NCI-H1417 treated with DMSO at 0.1 percent for 48 hours (cell line): ENCODE results near the gene EPHA4.

Experiments used
- DNase-seq: peaks from one replicate; lab custom pipeline; 2025; lab: John Stamatoyannopoulos, UW

EPHA4 gene

DNA sequence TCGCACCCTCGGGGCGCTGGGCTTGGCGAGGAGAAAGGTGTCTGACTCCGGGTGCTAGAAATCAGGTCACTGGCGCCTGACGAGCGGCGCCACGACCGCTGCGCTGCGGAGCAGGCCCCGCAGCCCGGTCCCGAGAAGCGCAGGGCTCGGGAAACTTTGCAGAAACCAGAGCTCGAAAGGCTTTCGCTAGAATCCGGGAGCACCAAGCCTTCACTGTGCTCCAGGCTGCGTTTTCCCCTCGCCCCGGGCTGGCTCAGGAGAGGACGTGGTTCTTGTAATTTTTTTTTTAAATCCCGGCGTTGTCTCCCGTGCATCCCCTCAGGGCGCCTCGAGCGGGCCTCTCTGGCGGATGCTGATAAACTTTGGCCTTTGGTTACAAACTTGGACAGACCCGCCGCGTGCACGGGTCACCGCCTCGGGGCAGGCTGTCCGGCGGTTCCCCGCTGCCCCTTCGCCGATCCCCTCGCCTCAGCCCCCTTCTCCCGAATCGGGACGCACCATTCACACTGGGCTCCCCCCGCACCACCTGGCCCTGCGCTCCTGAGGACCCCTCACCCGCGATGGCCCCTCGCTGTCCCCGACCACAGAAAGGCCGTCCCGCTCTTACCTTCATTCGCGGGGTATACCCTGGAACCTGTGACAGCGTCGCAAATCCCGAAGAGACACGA, 419 bp downstream of the EPHA4 start:
- DNase-seq = no peak

DNA sequence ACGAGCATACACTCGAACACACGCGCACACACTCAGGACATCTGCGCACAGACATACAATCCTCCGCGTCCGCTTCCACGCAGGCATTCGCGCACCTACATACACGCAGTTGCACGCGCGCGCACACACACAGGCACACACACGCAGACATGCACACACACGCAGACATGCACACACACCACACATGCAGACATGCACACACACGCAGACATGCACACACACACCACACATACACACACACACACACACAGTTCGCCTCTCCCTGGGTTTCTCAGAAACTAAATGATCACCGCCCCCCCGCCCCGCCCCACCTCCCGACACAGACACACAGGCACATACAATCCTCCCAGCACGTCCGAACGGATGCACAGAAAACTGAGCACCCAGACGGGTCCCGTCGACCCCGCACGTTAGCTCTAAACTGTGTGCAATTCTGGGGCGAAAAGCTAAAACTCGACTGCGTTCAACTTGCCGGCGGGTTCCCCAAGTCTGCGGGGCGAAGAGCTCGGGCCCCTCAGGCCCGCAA, 1.0 kb downstream of the EPHA4 start:
- no peak for DNase-seq

GRCh38 chr2:221570321-221570935, 1.7 kb downstream of the EPHA4 start:
- DNase-seq = no peak

DNA sequence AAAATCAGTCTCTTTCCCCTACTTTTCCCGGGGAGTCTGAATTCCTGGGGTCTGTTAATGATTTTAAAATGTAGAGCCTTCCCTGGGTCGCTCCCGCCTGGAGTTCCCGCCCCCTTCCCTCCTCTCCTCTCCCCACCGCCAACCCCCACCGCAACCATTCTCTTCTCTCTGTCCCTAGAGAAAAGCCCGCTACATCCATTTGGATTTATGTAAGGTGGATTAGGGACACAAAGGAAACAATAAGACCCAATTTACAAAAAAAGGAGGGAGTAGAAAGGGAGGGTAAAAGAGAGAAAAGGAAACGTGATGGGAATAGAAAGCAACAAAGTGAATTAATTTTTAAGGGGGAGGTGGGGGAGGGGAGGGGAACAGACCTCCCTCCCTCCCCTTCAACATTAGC, 2.2 kb downstream of the EPHA4 start:
- no peak for DNase-seq

GRCh38 chr2:221569425-221569845, 2.7 kb downstream of the EPHA4 start:
- no peak for DNase-seq

DNA sequence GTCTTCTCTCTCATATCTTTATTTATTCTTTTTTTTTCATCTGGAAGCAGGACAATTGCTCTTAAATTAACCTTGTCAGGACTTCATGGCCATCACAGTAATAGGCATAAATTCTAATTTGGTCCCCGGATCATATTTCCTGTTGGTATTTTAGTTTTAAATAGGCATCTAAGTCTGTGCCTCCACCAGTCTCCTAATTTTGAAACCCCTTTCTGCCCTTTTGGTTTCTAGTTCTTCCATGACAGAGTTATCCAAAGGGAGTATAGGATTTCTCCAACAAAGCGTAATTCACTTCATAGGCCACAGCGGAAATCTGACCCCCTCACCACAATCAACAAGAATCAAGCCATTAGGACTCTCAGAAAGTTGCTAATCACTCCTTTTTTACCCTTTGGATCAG, 3.8 kb downstream of the EPHA4 start:
- DNase-seq = no peak

- no peak for DNase-seq
Observed at GRCh38 chr2:221567809-221568208, 4.3 kb downstream of the EPHA4 start.

- no peak for DNase-seq
Observed at GRCh38 chr2:221567231-221567760, 4.8 kb downstream of the EPHA4 start.

DNA sequence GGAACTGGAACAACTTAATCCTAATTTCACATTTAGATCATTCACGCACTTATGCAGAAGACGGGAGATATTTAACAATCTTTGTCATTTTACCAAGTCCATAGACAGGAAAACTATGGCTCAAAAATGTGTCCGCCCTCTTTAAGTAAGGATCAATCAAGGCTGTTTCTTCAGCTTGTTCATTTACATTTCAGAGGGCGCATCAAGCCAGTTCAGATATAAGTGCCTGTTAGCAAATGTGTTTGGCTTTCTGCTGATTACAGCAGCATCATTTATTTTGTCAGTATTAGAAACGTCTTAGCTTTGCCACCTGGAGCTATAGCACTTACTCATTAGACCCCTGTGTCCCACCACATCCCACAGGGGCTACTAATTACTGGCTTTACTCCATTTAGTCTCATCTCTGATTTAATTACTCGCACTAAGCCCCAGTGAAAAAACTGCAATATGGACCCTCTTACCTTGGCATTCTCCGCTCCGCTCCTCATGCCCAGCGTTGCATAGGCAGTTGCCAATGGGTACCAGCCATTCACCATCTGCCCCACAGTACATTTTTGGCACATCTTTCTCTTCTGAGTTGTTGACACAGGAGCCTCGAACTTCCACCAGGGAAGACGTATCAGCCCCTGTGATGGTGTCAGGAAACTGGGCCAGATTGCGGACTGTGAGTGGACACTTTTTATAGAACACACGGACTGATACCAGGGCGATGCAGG, 8.7 kb downstream of the EPHA4 start:
- no peak for DNase-seq

GRCh38 chr2:221562226-221562625, 9.9 kb downstream of the EPHA4 start:
- no peak for DNase-seq

GRCh38 chr2:221561770-221562169, 10.3 kb downstream of the EPHA4 start:
- no peak for DNase-seq

- DNase-seq = no peak
Observed at GRCh38 chr2:221559991-221560390, 12.1 kb downstream of the EPHA4 start.

- DNase-seq = no peak
Observed at GRCh38 chr2:221558107-221558506, 14.0 kb downstream of the EPHA4 start.

DNA sequence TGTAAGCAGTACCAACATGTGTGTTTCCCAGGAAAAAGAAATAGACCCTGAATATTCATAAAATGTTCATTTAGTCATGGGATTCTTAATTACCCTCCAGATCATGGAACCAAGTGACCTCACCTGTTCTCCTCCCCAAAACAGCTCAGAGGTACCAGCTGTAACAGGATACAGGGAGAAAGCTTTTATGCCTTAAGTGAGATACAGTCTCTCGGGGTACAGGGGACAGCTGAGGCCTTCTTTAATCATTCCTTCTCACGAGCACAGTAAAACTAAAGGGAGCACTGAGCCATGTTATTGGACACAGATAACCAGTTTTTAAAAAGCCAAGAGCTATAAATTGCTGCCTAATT, 16.6 kb downstream of the EPHA4 start:
- no peak for DNase-seq

DNA sequence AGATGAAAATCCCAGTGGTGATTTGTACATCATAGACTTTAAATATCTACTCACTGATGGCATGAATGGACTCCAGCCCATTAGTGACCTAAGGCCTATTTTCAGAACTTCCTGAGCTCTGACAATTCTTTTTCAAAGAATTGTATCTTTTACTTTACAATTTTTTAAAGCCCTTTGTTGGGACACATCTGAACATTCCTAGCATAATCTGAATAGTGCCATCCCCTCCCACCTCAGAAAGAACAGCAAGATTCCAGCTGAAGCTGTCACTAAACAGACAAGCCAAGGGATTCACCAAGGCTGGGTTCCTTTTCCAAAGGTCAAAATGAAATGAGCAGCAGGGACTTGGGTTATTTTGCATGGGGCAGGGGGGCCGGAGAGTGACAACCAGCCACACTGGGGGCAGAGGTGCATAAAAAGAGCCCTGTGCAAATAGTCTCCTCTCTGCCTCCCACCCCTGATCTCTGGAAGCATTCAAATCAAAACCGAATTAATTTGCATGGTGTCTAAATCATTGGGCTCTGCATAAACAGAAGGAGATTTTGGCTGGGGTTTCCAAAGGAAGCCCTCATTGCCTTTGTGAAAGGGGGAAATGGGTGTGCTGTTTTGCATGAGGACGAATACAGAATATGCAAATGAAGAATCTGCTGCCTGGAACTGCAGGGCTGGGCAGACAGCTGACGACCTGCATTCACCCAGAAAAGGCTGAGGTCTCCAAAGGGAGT, 17.2 kb downstream of the EPHA4 start:
- DNase-seq = no peak

DNA sequence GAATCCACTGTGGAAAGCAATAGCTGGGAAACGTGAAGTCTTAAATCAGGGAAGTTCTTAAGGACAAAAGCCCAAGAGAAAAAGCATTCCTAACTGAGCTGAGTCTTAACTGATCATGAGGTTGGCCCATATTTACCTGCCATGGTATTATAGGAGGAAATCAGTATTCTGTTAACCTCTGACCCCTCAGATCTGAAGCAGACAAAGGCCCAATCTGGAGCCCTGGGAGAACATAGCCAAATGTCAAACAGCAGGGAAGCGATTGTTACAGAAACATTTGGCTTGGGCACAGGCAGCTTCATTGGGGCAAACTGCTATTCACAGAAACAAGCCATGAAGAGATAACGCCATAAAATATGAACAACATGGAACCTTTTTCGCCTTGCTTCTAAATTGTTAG, 18.8 kb downstream of the EPHA4 start:
- no peak for DNase-seq

- DNase-seq = no peak
Observed at GRCh38 chr2:221552291-221552690, 19.8 kb downstream of the EPHA4 start.

DNA sequence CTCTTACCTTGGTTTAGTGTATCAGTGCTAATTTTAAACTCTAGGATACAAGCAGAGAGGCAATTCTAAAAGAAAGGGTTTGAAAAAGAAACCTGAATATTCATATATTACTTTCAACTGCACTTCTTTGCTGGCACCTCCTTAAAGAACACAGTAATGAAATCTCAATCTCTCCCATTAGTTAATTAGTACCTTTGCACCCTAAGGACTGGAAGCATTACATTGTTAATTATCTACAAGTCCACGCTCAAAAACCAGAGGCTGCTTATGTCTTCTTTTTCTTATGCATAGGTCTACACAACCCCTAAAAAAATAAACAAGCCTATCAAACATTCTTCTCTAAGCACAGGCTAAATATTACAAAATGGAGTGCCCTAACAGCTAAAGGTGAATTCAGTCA, 20.2 kb downstream of the EPHA4 start:
- no peak for DNase-seq

DNA sequence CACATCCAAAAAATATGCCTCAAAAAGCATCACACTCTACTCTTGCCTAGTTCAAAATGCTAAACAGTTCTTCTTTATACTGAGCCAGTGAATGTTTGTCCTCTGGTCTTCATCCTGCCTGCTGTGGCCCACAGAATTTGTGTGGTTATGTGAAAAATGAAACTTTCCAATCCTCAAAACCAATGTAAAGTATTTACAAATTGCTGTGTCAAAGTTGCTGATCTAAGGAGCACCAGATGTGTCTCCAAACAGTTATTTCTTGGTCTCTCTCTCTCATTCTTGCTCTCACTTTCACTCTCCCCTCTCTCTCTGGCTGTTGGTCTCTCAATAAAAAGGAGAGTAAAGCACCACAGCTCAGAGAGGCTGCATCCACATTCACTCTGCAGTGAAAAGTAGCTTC, 23.0 kb downstream of the EPHA4 start:
- no peak for DNase-seq

- no peak for DNase-seq
Observed at GRCh38 chr2:221546505-221547225, 25.4 kb downstream of the EPHA4 start.

DNA sequence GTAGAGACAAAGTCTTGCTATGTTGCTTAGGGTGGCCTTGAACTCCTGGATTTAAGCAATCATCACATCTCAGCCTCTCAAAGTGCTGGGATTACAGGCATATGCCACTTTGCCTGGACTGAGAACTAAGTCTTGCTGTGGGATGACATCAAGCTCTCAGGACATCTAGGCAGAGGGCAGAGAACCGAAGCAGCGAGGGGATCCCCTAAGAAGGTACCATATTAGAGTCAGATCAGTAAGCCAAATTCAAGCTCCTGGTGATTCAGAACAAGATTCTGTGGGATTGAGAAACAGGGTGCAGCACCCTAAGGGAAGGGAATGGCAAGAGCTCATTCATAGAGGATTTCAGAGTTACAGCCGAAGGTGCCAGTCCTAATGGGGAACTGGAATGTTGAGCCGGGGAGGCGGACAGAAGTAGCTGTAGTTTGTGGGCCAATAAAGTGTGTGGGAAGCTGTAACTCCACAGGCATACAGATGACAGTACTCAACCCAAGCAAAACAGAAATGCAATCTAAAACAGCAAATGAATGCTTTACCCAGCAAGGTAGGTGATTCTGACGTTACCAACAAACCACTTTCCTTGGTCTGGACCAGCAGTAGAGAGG, 30.9 kb downstream of the EPHA4 start:
- no peak for DNase-seq
